ENCODE results near the gene SEMA4B. TPM values are rescaled to one million over a fixed set of nuclear protein-coding genes. Genes with fewer than 3 reads are reported as not detected.

The SEMA4B gene
- total and polyA plus RNA-seq, 9 of the 15 experiments (the other 6 are each of a cell fraction or from before 2014, with no cell fraction given) = 1.3 to 33.6 (median 11.0) TPM

DNA sequence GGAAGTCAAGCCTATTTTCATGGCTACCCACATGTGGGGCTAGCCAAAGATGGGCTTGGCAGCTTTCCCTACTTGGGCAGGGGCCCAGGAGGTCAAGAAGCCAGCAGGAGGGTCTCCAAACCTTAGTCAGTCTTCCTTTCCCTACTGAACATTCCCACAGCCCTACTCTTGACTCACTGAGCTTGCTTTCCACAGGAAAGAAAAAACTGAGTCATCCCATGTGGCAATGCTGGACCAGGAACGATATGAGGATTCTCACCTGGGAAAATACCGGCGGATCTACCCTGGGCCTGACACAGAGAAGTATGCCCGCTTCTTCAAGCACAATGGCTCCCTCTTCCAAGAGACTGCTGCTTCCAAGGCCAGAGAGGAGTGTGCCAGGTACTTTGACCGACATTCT is 60.7 kb downstream of the SEMA4B start:
- Histone ChIP-seq H3K79me2 (ENCODE audit: control insufficient read depth, insufficient read depth, low read length) (peaks cover 26% of the 10 kb centered on the region), H2AFZ (ENCODE audit: low read depth, low read length) (no peak overlapping the region), H3K4me3 (no peak overlapping the region), H3K9me3 (replicated peaks; ENCODE audit: control insufficient read depth, insufficient read depth, low read depth, low read length) (no peaks in the 10 kb centered on the region), H4K20me1 (replicated peaks; ENCODE audit: control insufficient read depth, insufficient read depth, low read length) (no peaks in the 10 kb centered on the region), H3K4me2 (ENCODE audit: insufficient read depth, low read length) (no peak overlapping the region), H3K27ac (ENCODE audit: extremely low read depth, low read depth, low read length) (no peak overlapping the region), H3K9ac (ENCODE audit: insufficient read depth in 1 of 2, low read depth in 2 of 2, low read length in 2 of 2) (no peak overlapping the region), H3K4me1 (replicated peaks in 1 of 2; ENCODE audit: control insufficient read depth in 2 of 2, insufficient read depth in 2 of 2, low read length in 2 of 2) (peaks cover 6 to 11% of the 10 kb centered on the region in 2 experiments), H3K9me1 (ENCODE audit: control insufficient read depth, insufficient read depth, low read length) (no peaks in the 10 kb centered on the region), H3K36me3 (ENCODE audit: control insufficient read depth, insufficient read depth, low read length) (no peaks in the 10 kb centered on the region; the same call in 2 of the 3 replicates), H3K27me3 (ENCODE audit: control insufficient read depth in 2 of 2, insufficient read depth in 2 of 2, low read length in 2 of 2) (no peaks in the 10 kb centered on the region)
- ChIA-PET POLR2A (interaction anchor here (0.9 to 1.4 kb wide), 2 partner anchors 9 to 12 kb away, joined by 4 to 6 read pairs; partner anchors contain the start of gene TTLL13), CTCF (ENCODE audit: low intra/inter-chr PET ratio) (no interaction called here)
- no TSS peak for BruUV-seq (replicated peaks)
- DNase-seq (ENCODE audit: extremely low read depth in 1 of 4, low spot score in 3 of 4) (no peak), ATAC-seq (no peak), FAIRE-seq (no peak)
- in situ Hi-C loops (cut with MboI) (no loop called here), intact Hi-C loops (cut with micrococcal nuclease) (no loop called here)
- WGBS (ENCODE audit: insufficient coverage, low coverage, missing lambda C conversion rate) = 60% methylated on average over 5 of the region's 5 CpGs
- TF ChIP-seq, protein P1, sequence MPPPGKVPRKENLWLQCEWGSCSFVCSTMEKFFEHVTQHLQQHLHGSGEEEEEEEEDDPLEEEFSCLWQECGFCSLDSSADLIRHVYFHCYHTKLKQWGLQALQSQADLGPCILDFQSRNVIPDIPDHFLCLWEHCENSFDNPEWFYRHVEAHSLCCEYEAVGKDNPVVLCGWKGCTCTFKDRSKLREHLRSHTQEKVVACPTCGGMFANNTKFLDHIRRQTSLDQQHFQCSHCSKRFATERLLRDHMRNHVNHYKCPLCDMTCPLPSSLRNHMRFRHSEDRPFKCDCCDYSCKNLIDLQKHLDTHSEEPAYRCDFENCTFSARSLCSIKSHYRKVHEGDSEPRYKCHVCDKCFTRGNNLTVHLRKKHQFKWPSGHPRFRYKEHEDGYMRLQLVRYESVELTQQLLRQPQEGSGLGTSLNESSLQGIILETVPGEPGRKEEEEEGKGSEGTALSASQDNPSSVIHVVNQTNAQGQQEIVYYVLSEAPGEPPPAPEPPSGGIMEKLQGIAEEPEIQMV (tag; conservative IDR thresholded peaks at IDR 0.05; ENCODE audit: low read depth) = no peak
- no peak for TF ChIP-seq ZNF644 (tag; IDR thresholded peaks at IDR 0.05; ENCODE audit: low read depth)
- TF ChIP-seq FOXJ2 (tag; IDR thresholded peaks at IDR 0.05) = no peak
- no peak for TF ChIP-seq MEF2D (tag; conservative IDR thresholded peaks at IDR 0.05; ENCODE audit: low read depth)
- no peak for TF ChIP-seq TEAD2 (tag; IDR thresholded peaks at IDR 0.05)
- no peak for TF ChIP-seq CCAR2 (IDR thresholded peaks at IDR 0.05; ENCODE audit: low read depth, low read length)
- TF ChIP-seq, protein P2, sequence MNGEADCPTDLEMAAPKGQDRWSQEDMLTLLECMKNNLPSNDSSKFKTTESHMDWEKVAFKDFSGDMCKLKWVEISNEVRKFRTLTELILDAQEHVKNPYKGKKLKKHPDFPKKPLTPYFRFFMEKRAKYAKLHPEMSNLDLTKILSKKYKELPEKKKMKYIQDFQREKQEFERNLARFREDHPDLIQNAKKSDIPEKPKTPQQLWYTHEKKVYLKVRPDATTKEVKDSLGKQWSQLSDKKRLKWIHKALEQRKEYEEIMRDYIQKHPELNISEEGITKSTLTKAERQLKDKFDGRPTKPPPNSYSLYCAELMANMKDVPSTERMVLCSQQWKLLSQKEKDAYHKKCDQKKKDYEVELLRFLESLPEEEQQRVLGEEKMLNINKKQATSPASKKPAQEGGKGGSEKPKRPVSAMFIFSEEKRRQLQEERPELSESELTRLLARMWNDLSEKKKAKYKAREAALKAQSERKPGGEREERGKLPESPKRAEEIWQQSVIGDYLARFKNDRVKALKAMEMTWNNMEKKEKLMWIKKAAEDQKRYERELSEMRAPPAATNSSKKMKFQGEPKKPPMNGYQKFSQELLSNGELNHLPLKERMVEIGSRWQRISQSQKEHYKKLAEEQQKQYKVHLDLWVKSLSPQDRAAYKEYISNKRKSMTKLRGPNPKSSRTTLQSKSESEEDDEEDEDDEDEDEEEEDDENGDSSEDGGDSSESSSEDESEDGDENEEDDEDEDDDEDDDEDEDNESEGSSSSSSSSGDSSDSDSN (IDR thresholded peaks at IDR 0.05; ENCODE audit: borderline replicate concordance in 1 of 2, low read depth in 2 of 2, low read length in 2 of 2) = no peak
- TF ChIP-seq, protein P3, sequence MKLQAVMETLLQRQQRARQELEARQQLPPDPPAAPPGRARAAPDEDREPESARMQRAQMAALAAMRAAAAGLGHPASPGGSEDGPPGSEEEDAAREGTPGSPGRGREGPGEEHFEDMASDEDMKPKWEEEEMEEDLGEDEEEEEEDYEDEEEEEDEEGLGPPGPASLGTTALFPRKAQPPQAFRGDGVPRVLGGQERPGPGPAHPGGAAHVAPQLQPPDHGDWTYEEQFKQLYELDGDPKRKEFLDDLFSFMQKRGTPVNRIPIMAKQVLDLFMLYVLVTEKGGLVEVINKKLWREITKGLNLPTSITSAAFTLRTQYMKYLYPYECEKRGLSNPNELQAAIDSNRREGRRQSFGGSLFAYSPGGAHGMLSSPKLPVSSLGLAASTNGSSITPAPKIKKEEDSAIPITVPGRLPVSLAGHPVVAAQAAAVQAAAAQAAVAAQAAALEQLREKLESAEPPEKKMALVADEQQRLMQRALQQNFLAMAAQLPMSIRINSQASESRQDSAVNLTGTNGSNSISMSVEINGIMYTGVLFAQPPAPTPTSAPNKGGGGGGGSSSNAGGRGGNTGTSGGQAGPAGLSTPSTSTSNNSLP (IDR thresholded peaks at IDR 0.05; ENCODE audit: borderline replicate concordance, low read depth, low read length) = no peak
- TF ChIP-seq, protein P4, sequence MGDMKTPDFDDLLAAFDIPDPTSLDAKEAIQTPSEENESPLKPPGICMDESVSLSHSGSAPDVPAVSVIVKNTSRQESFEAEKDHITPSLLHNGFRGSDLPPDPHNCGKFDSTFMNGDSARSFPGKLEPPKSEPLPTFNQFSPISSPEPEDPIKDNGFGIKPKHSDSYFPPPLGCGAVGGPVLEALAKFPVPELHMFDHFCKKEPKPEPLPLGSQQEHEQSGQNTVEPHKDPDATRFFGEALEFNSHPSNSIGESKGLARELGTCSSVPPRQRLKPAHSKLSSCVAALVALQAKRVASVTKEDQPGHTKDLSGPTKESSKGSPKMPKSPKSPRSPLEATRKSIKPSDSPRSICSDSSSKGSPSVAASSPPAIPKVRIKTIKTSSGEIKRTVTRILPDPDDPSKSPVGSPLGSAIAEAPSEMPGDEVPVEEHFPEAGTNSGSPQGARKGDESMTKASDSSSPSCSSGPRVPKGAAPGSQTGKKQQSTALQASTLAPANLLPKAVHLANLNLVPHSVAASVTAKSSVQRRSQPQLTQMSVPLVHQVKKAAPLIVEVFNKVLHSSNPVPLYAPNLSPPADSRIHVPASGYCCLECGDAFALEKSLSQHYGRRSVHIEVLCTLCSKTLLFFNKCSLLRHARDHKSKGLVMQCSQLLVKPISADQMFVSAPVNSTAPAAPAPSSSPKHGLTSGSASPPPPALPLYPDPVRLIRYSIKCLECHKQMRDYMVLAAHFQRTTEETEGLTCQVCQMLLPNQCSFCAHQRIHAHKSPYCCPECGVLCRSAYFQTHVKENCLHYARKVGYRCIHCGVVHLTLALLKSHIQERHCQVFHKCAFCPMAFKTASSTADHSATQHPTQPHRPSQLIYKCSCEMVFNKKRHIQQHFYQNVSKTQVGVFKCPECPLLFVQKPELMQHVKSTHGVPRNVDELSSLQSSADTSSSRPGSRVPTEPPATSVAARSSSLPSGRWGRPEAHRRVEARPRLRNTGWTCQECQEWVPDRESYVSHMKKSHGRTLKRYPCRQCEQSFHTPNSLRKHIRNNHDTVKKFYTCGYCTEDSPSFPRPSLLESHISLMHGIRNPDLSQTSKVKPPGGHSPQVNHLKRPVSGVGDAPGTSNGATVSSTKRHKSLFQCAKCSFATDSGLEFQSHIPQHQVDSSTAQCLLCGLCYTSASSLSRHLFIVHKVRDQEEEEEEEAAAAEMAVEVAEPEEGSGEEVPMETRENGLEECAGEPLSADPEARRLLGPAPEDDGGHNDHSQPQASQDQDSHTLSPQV (IDR thresholded peaks at IDR 0.05) = no peak
